K562 (cell line): Measurements from ENCODE around the gene CASTOR1. TPM values are rescaled to one million over a fixed set of nuclear protein-coding genes. Genes with fewer than 3 reads are reported as not detected.

Source experiments
- EP400 ChIP-seq: fragments of 450-650 bp; IDR thresholded peaks from 2 replicates; pipeline ENCODE4 v1.6.1; 2017; ENCODE audit warnings: antibody characterized with exemption, mild to moderate bottlenecking, moderate library complexity
- GTF3C2 ChIP-seq: IDR thresholded peaks from 3 replicates; pipeline ENCODE4 v1.6.1; 2011; ENCODE audit warnings: borderline replicate concordance, mild to moderate bottlenecking, moderate library complexity; ENCODE audit not compliant: insufficient read length; ENCODE audit errors: extremely low read depth
- U2AF2 ChIP-seq: fragments of 200-400 bp; formaldehyde crosslinking; optimal IDR thresholded peaks from 2 replicates; pipeline ENCODE3; 2017; ENCODE audit warnings: low read depth, mild to moderate bottlenecking, low read length
- ZNF449 ChIP-seq: fragments of 250-450 bp; sonication (Bioruptor Pico); IDR thresholded peaks from 2 replicates; pipeline ENCODE4 v1.8.0; 2022; ENCODE audit warnings: moderate library complexity, mild to moderate bottlenecking, inconsistent platforms
- ZNF507 ChIP-seq: conservative IDR thresholded peaks from 2 replicates; pipeline ENCODE4 v1.6.1; 2017; ENCODE audit warnings: missing genetic modification characterization, missing compliant biosample characterization
- polyA plus RNA-seq, 8 experiments: library from polyadenylated mRNA; depleted of rRNA in 4 of 8; stranded (reverse) in 5 of 8; unstranded in 3 of 8; fragments of >200 nt; fragmentation: Nextera tagmentation in 2 of 8; fragmentation: Illumina TruSeq in 1 of 8; extraction: Ambion mirVana in 2 of 8; extraction: Trizol in 1 of 8; gene quantifications; 2 replicates each; pipeline versions ENCODE4 v1.2.1 to v1.2.3, GENCODE V29; 2011 to 2014; ENCODE audit warnings: inconsistent platforms in 1 of 8, missing spikeins in 1 of 8
- total RNA-seq, 7 experiments: library from RNA; depleted of rRNA in 6 of 7; stranded (reverse); fragments of >200 nt in 6 of 7; fragmentation: Illumina TruSeq in 2 of 7; extraction: Trizol in 2 of 7; gene quantifications; 2 replicates each; pipeline versions ENCODE4 v1.2.1 to v1.2.3, GENCODE V29; 2011 to 2021; ENCODE audit warnings: low replicate concordance in 1 of 7

Gene CASTOR1
- total and polyA plus RNA-seq, 9 of the 15 experiments (the other 6 are each of a cell fraction or from before 2014, with no cell fraction given): 0.35 to 2.6 (median 1.1) TPM

GRCh38 chr22:30279932-30280331, 9.4 kb downstream of the CASTOR1 start (continued):
- TF ChIP-seq ZNF507 (tag) (no peak), EP400 (no peak), GTF3C2 (no peak), ZNF449 (CRISPR knock-in tag) (no peak), U2AF2 (no peak)
